GM19372 (cell line): ENCODE results near the gene DOCK10.

ENCODE experiments used
- ATAC-seq: cut with Tn5 transposase; IDR thresholded peaks from one replicate; pipeline ENCODE4 v1.9.1; 2021; ENCODE audit warnings: mild to moderate bottlenecking, low read depth, moderate library complexity; ENCODE audit not compliant: unreplicated experiment

DOCK10 gene

DNA sequence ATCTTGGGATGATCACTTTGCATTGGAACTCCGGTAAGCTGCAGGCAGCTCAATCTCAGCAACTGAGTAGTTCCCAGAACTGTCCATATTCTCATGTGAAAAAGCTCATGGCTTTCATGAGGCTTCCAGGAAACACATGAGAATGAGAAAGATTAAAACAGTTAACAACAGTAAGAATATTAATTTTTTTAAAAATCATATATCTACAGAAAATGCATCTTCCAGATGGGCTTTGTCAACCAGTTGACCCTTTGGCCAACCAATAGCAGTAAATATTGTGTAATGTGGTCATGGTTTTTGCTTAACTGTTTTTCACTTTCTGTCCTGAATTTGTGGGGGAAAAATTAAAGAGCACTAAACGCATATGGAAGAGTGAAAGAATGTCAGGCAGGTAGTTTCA is 194.9 kb downstream of the DOCK10 start:
- ATAC-seq, result no peak

DNA sequence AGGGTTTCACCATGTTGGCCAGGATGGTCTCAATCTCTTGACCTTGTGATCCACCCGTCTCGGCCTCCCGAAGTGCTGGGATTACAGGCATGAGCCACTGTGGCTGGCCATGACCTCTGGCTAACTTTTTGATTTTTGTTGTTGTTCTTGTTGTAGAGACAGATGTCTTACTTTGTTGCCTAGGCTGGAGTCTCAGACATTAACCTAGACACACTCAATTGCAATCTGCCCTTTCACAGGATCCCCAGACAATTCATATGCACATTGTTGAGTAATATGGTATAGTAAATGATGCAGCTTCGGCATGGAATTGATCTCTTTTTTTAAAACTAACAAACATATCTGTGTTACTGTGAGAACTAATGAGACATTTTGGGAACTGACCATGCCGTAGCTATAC is 195.6 kb downstream of the DOCK10 start:
- no peak for ATAC-seq

DNA sequence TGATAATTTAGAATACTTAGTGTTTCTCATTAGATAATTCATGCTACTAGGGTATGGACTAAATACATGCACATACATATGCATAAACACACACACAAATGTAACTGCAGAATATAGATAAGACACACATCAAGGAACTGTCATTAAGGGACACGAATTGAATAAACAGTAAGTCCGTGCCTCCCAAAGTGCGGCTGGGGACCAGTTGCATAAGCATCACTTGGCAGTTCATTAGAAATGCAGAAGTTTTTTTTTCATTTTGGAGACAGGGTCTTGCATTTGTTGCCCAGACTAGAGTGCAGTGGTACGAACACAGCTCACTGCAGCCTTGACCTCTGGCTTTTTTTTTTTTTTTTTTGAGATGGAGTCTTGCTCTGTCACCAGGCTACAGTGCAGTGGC is 196.1 kb downstream of the DOCK10 start:
- ATAC-seq, result no peak

DNA sequence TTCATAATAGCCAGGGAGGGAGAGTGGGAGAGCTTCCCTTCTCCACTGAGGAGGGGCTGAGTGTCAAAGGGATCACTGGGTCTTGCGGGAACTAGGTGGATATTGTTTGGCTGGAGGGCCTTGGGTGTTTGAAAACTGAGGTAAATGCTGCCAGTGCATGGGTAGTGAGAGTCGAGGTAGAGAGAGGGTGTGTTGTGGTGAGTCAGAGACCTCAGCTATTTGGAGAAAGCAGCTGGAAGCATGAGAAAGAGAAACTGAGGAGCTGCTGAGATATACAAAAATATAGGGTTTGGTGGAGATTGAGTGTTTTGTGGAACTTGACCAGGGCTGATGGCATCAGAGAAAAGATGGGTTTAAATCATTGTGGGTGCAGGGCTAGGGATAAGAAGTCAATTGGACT is 199.1 kb downstream of the DOCK10 start:
- ATAC-seq, result no peak

DNA sequence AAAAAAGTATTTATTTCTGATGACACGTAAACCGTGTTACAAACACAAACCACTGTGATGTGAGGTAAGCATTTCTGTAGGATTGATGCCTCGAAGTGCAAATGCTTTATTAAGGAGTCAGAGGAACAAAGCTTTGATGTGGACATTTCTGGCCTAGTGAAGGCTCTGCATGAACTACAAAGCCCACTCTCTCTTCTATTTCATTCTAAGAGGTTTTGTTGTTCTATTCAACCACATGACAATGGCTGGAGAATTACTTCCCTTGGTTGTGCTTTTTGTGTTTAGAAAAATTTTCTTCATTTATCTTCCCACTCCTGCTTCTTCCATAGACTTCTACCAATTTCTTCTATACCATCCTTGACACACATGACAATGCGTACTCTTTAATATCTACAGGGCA is 200.4 kb downstream of the DOCK10 start:
- ATAC-seq, result no peak

DNA sequence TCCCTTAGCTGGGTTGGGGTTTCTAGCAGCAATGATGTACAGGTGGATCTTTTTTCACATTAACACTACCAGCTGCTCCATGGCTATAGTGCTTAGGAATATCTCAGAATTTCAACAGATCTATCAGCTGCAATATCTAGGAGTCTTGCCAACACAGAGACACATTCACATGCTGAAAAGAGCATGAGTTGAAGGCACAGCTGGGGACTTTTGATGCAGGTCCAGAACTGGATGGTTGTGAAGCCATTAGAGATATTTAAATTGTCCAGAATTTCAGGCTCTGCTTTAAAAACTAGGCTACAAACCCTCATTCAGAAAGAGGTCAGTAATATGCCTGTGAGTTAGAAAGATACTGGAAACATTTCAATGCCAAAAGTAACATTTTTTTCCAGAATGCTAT is 203.9 kb downstream of the DOCK10 start:
- no peak for ATAC-seq

DNA sequence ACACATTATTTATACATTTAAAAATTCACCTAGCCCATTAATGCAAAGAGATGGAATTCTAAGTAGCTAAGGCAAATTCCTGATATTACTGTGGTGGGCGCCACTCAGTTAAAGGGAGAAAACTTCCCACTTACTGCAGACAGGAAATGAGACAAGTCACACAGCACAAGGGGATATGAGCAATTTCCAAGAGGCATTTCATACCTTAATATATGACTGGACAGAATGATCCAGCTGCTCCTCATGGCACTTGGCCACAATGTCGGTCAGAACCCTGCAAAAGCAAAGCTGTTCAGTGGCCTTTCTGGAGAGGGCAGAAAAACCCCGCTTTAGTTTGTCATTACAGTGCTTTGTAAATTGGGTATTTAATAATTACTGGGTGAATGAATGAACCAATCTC is 204.7 kb downstream of the DOCK10 start:
- ATAC-seq, result no peak

DNA sequence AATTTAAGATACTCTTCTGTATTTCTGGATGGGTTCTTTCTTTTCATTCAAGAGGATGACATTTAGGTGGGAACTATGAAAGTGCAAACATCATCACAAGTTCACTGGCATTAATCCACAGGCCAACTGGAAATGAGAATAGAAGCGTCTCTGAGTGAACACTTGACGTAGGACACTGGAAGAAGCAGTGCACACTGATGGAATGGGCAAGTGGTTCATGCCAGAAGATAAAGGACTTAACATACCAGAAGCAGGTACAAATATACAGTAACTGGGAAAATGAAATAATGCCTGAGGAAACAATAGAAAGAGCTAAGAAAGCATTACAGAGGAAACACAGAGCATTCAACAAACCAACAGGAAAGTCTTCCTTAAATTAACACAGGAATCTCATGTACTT is 205.2 kb downstream of the DOCK10 start:
- ATAC-seq, result no peak

DNA sequence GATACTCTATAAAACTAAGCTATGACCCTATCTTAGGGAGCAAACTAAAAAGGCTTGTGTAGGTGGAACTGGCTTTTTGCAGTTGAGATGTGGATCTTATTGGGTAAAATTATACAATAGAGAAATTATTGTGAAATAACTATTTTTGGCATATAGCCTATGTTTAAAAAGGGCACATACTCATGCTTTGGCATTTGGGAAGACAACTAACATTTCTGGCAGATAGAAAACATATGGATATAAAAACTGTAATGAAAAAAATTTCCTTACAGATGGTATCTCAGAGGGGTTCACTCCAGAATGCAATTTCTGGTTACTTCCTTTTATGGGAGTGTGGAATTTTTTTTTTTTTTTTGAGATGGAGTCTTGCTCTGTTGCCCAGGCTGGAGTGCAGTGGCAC is 206.0 kb downstream of the DOCK10 start:
- no peak for ATAC-seq

DNA sequence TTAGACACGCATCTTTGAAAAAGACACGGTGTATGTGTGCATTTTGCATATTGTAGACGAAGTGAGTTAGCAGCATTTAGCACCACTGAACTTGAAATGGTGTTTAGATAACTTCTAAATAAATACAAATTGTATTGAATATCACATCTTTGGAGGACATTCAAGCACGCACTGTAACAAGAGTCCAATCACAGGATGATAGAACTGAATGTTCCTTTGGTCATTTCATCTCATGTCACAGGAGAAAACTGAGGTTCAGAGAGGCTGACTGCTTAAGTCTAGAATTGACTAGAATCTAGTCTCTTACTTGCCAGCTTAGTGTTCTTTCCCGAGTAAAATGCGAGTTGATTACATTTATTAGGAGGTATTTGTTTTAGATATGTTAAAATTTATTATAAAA is 206.9 kb downstream of the DOCK10 start:
- no peak for ATAC-seq

DNA sequence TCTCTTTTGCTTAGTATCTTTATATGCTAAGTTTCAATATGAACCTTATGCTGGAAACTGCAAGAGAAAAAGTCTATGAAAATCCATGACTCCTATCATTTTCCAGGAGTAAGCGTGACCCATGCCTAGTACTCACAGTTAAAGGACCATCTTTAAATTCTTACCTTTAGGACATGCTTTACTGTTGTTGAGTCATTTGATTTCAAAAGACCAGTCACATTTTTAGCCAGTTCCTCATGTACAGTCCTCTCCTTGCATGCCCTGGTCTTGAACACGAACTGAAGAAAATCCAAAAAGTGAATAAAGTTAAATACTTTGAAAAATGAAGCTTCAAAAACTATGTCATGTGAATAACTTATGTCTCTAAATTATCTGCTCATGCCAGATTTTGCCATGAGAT is 208.3 kb downstream of the DOCK10 start:
- no peak for ATAC-seq

DNA sequence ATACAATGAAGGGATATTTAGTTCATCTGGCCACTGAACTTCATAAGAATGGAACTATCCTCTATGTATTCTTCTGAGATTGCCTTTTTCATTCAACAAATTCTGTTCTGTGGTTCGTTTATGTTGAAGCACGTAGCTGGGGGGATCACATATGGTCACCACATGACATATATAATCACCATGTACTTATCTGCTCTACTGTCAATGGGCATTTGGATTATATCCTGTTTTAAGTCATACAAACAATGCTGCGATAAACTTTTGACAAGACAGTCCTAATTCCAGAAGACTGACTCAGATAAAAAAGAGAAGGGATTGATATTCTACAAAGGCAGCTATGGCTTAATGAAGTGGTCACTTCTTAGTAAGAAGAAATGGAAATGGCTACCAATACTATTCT is 210.1 kb downstream of the DOCK10 start:
- no peak for ATAC-seq

DNA sequence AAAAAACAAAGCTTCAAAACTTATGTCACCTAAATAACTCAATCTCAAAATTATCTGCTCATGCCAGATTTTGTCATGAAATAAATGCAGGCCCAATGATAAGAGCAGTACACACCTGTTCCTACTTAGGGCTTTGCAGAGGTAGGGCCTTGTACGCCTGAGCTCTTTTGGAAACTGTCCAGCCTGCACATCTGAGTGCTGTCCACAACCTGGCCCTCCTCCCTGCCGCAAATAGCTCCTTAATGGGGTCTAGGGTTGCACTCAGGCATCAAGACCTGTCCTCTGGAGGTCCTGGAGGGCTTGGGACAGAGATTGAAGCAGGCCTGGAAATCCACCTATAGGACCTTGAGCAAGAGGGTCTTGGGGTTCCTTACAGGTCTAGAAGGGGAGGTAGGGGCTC is 210.7 kb downstream of the DOCK10 start:
- no peak for ATAC-seq

DNA sequence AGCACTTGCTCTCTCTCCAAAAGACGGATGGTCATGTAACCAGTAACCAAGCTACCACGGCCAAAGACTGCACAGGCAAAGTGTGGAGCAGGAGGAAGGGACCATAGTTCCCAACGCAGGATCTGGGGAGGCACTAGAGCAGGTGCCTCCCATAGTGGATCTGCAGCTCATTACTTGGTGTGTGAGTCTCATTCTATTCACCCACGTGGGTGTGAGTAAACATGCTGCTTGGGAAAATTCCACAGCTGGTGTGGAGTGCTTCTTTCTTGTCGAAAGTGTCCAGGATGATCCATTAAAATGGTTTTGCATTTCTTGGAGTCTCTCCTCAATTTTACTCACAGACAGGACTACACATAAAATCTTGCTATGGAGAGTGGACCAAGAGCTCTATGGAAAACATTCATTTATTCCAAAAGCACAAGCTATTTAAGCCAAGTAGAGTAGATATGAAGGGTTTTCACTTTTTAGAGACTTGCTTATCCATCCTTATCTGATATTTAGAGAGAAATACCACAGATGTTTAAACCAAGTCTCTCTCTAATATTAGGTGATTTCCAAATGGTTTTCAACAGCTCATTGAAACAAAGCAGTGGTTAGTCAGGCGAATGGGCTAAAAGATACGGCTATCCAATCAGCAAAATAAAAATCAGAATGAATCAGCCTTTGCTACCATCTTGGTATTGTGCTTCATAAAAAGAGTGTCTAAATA is 221.8 kb downstream of the DOCK10 start:
- ATAC-seq, result no peak

DNA sequence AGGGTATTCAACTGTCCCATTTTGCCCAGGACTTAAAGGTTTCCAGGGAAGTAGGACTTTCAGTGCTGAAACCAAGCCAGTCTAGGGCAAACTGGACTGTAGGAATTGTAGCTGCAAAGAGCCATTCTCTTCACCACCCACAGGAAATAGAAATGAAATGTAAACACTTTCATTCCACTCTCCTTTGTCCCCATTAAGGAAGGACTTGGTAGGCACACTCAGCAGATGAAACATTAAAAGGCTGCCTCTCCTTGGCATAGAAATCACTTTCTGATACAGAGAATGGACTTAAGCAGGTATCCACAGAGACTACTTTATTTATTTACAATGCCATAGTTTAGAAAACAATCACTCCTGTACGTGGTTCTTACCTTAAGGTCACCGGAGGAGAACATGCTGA is 223.2 kb downstream of the DOCK10 start:
- no peak for ATAC-seq

DNA sequence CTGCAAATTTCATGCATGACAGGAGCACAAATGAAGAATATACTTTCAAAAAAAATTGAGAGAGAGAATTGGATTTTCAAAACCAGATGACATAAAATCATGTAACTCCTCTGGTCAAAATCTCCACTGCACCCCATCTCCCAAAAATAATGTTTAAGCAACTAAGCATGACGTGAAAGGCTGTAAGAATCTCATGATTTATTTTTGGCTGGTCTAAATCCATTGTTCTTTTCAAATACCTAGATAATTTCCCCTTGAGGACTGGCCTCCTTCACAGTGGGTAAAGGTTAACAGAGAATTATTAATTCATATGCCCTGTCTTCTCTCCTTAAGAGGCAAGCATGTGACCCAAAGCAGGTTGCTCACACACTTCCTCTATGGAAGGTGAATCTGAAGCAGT is 224.6 kb downstream of the DOCK10 start:
- no peak for ATAC-seq

DNA sequence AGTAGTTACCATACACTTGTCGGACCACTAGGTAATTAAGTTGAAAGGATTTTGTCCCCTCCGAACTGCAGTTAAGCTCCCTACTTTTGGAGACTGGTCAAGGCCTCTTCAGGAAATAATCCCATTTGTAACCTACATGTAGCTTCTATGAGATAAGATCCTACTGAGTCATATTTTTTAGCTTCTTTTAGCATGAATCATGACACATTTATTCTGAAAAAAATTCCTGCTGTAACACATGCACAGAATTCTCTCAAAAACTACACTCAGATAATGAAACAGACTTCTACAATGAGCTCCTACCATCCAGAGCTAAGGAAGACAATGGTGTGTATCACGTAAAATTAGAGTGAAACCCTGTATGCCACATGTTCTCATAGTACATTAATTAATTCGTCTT is 225.5 kb downstream of the DOCK10 start:
- ATAC-seq, result no peak

DNA sequence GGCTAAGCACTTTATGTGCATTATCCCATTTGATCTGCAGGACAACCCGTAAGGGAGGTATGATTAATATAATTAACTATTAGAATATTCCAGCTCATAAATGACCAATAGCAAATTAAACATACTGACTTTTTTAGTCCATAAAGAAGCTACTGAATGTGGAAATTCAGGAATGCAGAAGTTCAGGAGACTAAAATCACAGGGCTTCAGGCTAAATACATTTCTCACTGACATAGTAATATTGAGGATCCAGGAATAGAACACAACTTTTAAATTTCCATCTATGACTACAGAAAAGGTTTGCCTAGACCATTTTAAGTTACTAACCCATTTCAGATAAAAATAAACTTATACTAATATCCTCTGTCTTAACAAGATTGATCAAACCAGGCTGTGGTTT is 228.7 kb downstream of the DOCK10 start:
- ATAC-seq, result no peak

DNA sequence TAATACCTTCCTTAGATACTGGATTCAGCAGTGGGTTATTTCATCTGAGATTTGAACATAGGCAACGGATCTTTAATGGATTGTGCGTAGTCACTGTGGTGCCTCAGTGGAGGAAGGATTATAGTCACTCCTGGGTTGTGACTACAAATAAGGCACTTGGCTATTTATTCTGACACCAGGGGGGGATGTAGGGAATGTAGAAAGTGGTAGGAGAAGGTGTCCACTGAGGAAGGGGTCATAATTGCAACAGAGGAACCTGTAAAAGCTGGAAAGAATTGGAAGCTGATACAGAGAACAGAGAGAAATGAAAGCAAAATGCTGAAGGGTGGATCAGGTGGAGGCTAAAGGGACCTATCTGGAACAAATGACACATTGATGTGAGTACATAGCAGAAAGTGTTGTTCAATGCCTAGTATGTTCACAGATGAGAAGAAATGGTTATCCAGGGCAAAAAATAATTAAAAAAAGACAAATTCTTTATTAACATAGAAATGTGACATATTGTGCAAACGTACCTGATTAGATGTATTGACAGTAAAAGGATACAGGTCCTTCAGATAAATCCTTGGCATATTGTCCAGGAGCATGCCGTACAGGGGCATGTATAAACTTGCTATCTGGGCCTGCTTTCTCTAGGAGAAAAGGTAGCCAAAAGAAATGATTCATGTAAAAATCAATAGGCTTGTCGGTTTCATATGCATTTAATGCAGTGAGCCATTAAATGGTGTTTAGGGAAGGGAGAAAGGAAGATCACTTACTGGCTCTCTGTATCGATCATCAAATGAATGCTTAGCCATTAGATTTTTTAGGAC is 234.9 kb downstream of the DOCK10 start:
- no peak for ATAC-seq

DNA sequence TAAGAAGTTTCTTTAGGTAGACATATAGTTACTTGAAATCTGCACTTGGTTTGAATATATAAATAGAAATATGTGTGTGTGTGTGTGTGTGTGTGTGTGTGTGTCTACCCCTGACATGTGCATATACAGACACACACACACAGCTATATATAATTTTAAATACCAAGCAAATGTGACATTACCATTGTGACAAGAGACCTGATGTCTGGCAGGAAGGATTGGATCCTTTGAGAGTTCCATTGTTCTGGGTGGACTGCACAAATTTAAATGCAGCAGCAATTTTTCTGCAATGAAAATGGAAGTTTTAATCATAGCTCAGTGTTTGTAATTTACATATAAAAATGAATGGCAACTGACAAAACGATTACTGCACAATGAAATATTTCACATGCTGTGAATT is 238.3 kb downstream of the DOCK10 start:
- ATAC-seq, result no peak

DNA sequence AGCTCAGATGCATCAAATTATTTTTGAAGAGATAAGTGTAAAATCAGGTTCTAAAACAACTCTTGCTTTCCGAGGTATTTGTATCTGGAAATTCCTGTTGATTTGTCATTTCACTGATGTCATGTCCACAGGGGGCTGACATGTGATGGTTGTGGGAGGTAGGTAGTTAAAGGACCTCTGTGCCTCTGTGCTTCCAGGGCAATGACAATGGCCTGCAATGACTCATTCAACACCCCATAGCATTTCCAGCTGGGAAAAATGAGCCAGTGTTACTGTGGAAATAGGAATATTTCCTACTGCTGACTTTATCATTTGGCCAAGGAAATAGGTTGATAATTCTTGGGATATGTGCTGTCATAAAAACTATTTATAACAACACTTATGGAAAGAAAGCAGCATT is 239.9 kb downstream of the DOCK10 start:
- ATAC-seq, result no peak

DNA sequence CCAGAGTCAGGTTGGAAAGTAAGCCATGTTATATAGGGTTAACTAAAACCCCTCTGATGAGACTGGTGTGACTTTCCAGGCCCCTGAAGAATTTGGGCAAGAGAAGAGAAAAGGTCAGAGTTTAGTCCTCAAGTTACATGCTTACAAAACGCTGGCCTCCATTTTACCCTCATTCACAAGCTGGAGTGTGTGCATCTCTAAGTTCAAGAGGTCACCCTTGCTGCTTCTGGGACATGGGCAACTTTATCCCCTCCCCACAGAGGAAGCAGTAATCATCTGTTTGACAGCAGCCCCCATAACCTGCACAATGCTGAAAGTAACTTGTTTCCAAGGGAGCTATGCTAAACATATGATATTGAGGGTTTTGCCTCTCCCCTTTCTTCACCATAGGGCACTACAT is 240.9 kb downstream of the DOCK10 start:
- no peak for ATAC-seq
